ENCODE data around the gene MYO5C.

MYO5C gene

GRCh38 chr15:52281085-52282035 lies 14.2 kb downstream of the MYO5C start:
- Mint-ChIP-seq H3K27me3 (peaks cover 30% of the 10 kb centered on the region), H3K9me3 (no peaks in the 10 kb centered on the region), H3K4me1 (no peaks in the 10 kb centered on the region), H3K4me3 (no peak overlapping the region), H3K36me3 (ENCODE audit: insufficient read depth) (no peaks in the 10 kb centered on the region), H3K27ac (ENCODE audit: low read depth) (no peak overlapping the region)
- ATAC-seq (replicated peaks; ENCODE audit: extremely low read depth, poor library complexity, severe bottlenecking) (no peak), DNase-seq (ENCODE audit: low spot score in 2 of 2) (no peak)

- DNase-seq (ENCODE audit: low spot score in 2 of 2), result no peak
- no peaks in the 10 kb centered on the region for H3K36me3 Mint-ChIP-seq (ENCODE audit: insufficient read depth)
- ATAC-seq (replicated peaks; ENCODE audit: extremely low read depth, poor library complexity, severe bottlenecking), result no peak
- H3K27ac Mint-ChIP-seq (ENCODE audit: low read depth), result no peak overlapping the region
- H3K9me3 Mint-ChIP-seq, result no peaks in the 10 kb centered on the region
- H3K27me3 Mint-ChIP-seq, result peaks cover 39% of the 10 kb centered on the region
- H3K4me1 Mint-ChIP-seq, result no peaks in the 10 kb centered on the region
- H3K4me3 Mint-ChIP-seq, result no peak overlapping the region
These were observed 15.1 kb downstream of the MYO5C start for GRCh38 chr15:52280326-52281084.

GRCh38 chr15:52278636-52279367 lies 16.8 kb downstream of the MYO5C start:
- Mint-ChIP-seq H3K36me3 (ENCODE audit: insufficient read depth) (no peaks in the 10 kb centered on the region), H3K27me3 (peaks cover 38% of the 10 kb centered on the region), H3K4me1 (no peaks in the 10 kb centered on the region), H3K4me3 (no peak overlapping the region), H3K27ac (ENCODE audit: low read depth) (no peak overlapping the region), H3K9me3 (no peaks in the 10 kb centered on the region)
- ATAC-seq (replicated peaks; ENCODE audit: extremely low read depth, poor library complexity, severe bottlenecking) (no peak), DNase-seq (ENCODE audit: low spot score in 2 of 2) (no peak)

- Mint-ChIP-seq H3K4me3 (no peak overlapping the region), H3K27me3 (peaks cover 31% of the 10 kb centered on the region), H3K27ac (ENCODE audit: low read depth) (no peak overlapping the region), H3K9me3 (no peaks in the 10 kb centered on the region), H3K4me1 (no peaks in the 10 kb centered on the region), H3K36me3 (ENCODE audit: insufficient read depth) (no peaks in the 10 kb centered on the region)
- ATAC-seq (replicated peaks; ENCODE audit: extremely low read depth, poor library complexity, severe bottlenecking), result no peak
- no peak for DNase-seq (ENCODE audit: low spot score in 2 of 2)
These were observed 17.5 kb downstream of the MYO5C start for GRCh38 chr15:52278135-52278534.

- no peak for DNase-seq (ENCODE audit: low spot score in 2 of 2)
- Mint-ChIP-seq H3K27me3 (peaks cover 26% of the 10 kb centered on the region), H3K27ac (ENCODE audit: low read depth) (no peak overlapping the region), H3K4me3 (no peak overlapping the region), H3K4me1 (no peaks in the 10 kb centered on the region), H3K36me3 (ENCODE audit: insufficient read depth) (no peaks in the 10 kb centered on the region), H3K9me3 (no peaks in the 10 kb centered on the region)
- ATAC-seq (replicated peaks; ENCODE audit: extremely low read depth, poor library complexity, severe bottlenecking), result no peak
These were observed 18.0 kb downstream of the MYO5C start for GRCh38 chr15:52277575-52277974.

GRCh38 chr15:52276256-52276770 lies 19.3 kb downstream of the MYO5C start:
- Mint-ChIP-seq H3K36me3 (ENCODE audit: insufficient read depth) (no peaks in the 10 kb centered on the region), H3K27ac (ENCODE audit: low read depth) (no peak overlapping the region)
- no peak for ATAC-seq (replicated peaks; ENCODE audit: extremely low read depth, poor library complexity, severe bottlenecking)

GRCh38 chr15:52263563-52264282 lies 31.9 kb downstream of the MYO5C start:
- peak overlapping the region; percentile 67 for H3K27ac Mint-ChIP-seq (ENCODE audit: low read depth)
- H3K27me3 Mint-ChIP-seq, result no peaks in the 10 kb centered on the region
- DNase-seq (ENCODE audit: low spot score in 2 of 2) (no peak), ATAC-seq (replicated peaks; ENCODE audit: extremely low read depth, poor library complexity, severe bottlenecking) (no peak)
- no peaks in the 10 kb centered on the region for H3K9me3 Mint-ChIP-seq
- H3K4me1 Mint-ChIP-seq, result peaks cover 27% of the 10 kb centered on the region
- no peak overlapping the region for H3K4me3 Mint-ChIP-seq
- H3K36me3 Mint-ChIP-seq (ENCODE audit: insufficient read depth), result no peaks in the 10 kb centered on the region

More at GRCh38 chr15:52276256-52276770, 19.3 kb downstream of the MYO5C start:
- no peaks in the 10 kb centered on the region for H3K4me1 Mint-ChIP-seq
- no peak overlapping the region for H3K4me3 Mint-ChIP-seq
- H3K27me3 Mint-ChIP-seq, result peaks cover 16% of the 10 kb centered on the region
- H3K9me3 Mint-ChIP-seq, result no peaks in the 10 kb centered on the region
- no peak for DNase-seq (ENCODE audit: low spot score in 2 of 2)

- ATAC-seq (replicated peaks; ENCODE audit: extremely low read depth, poor library complexity, severe bottlenecking) (no peak), DNase-seq (ENCODE audit: low spot score in 2 of 2) (no peak)
- Mint-ChIP-seq H3K27ac (ENCODE audit: low read depth) (peak overlapping the region; percentile 88), H3K27me3 (no peaks in the 10 kb centered on the region), H3K4me3 (peak overlapping the region; percentile 68), H3K4me1 (peaks cover 27% of the 10 kb centered on the region), H3K9me3 (no peaks in the 10 kb centered on the region), H3K36me3 (ENCODE audit: insufficient read depth) (no peaks in the 10 kb centered on the region)
These were observed 33.2 kb downstream of the MYO5C start for GRCh38 chr15:52262364-52262763.

GRCh38 chr15:52261498-52262242 lies 33.9 kb downstream of the MYO5C start:
- Mint-ChIP-seq H3K4me3 (peak overlapping the region; percentile 68), H3K27ac (ENCODE audit: low read depth) (peak overlapping the region; percentile 88), H3K9me3 (no peaks in the 10 kb centered on the region), H3K36me3 (ENCODE audit: insufficient read depth) (no peaks in the 10 kb centered on the region), H3K27me3 (no peaks in the 10 kb centered on the region), H3K4me1 (peaks cover 27% of the 10 kb centered on the region)
- ATAC-seq (replicated peaks; ENCODE audit: extremely low read depth, poor library complexity, severe bottlenecking), result peak; percentile 87
- no peak for DNase-seq (ENCODE audit: low spot score in 2 of 2)

- ATAC-seq (replicated peaks; ENCODE audit: extremely low read depth, poor library complexity, severe bottlenecking) (no peak), DNase-seq (ENCODE audit: low spot score in 2 of 2) (no peak)
- peaks cover 33% of the 10 kb centered on the region for H3K4me1 Mint-ChIP-seq
- H3K4me3 Mint-ChIP-seq, result no peak overlapping the region
- H3K27me3 Mint-ChIP-seq, result no peaks in the 10 kb centered on the region
- H3K27ac Mint-ChIP-seq (ENCODE audit: low read depth), result no peak overlapping the region
- H3K9me3 Mint-ChIP-seq, result no peaks in the 10 kb centered on the region
- peaks cover 2% of the 10 kb centered on the region for H3K36me3 Mint-ChIP-seq (ENCODE audit: insufficient read depth)
These were observed 34.6 kb downstream of the MYO5C start for GRCh38 chr15:52261026-52261425.

GRCh38 chr15:52259503-52259902 lies 36.1 kb downstream of the MYO5C start:
- Mint-ChIP-seq H3K36me3 (ENCODE audit: insufficient read depth) (peaks cover 2% of the 10 kb centered on the region), H3K27ac (ENCODE audit: low read depth) (no peak overlapping the region), H3K4me3 (no peak overlapping the region), H3K4me1 (peaks cover 36% of the 10 kb centered on the region), H3K9me3 (no peaks in the 10 kb centered on the region), H3K27me3 (no peaks in the 10 kb centered on the region)
- ATAC-seq (replicated peaks; ENCODE audit: extremely low read depth, poor library complexity, severe bottlenecking), result no peak
- DNase-seq (ENCODE audit: low spot score in 2 of 2), result no peak
